OCI-LY7 (cell line): ENCODE results near the gene ABCC9. TPM values are rescaled to one million over a fixed set of nuclear protein-coding genes. Genes with fewer than 3 reads are reported as not detected.

Source experiments
- BruUV-seq: library from RNA; stranded (reverse); fragments of 400-500 nt; replicated peaks from 2 replicates; lab custom pipeline; 2021; lab: Mats Ljungman, UMichigan
- CTCF ChIA-PET: fragments of 300-600 bp; sonication (Branson Sonifier 250); formaldehyde crosslinking; loops from one replicate; lab custom pipeline; 2022; ENCODE audit warnings: antibody characterized with exemption; ENCODE audit not compliant: unreplicated experiment; lab: Charles Lee
- POLR2A ChIA-PET: fragments of 300-600 bp; sonication (Branson Sonifier 250); formaldehyde crosslinking; loops from one replicate; lab custom pipeline; 2022; ENCODE audit warnings: antibody characterized with exemption; lab: Charles Lee
- DNase-seq: peaks from one replicate; pipeline ENCODE4 v3.0.0-alpha.2; 2015; ENCODE audit warnings: low spot score
- H2AFZ ChIP-seq: fragments of 200-600 bp; sonication (generic), shearing (Covaris generic); 2 replicates; pipeline ENCODE4 v1.6.1; 2014; ENCODE audit warnings: mild to moderate bottlenecking, antibody characterized with exemption, low read length, moderate library complexity
- H3K27ac ChIP-seq: fragments of 200-600 bp; sonication (generic); 2 replicates; pipeline ENCODE4 v1.5.1; 2014; ENCODE audit warnings: mixed run types, low read depth, mild to moderate bottlenecking, moderate library complexity, low read length, inconsistent platforms; ENCODE audit not compliant: poor library complexity, severe bottlenecking
- H3K36me3 ChIP-seq: fragments of 200-600 bp; sonication (generic); 2 replicates; pipeline ENCODE4 v1.6.1; 2014; ENCODE audit warnings: mild to moderate bottlenecking, antibody characterized with exemption, low read length, moderate library complexity, mixed read lengths; ENCODE audit not compliant: insufficient read depth
- H3K4me1 ChIP-seq: fragments of 200-600 bp; sonication (generic); 2 replicates; pipeline ENCODE4 v1.5.1; 2014; ENCODE audit warnings: mild to moderate bottlenecking, low read length; ENCODE audit not compliant: insufficient read depth, poor library complexity, severe bottlenecking
- H3K4me2 ChIP-seq: fragments of 200-600 bp; sonication (generic); 2 replicates; pipeline ENCODE4 v1.6.1; 2014; ENCODE audit warnings: mild to moderate bottlenecking, low read length
- H3K4me3 ChIP-seq: fragments of 200-600 bp; sonication (generic); 2 replicates; pipeline ENCODE4 v1.5.1; 2014; ENCODE audit warnings: mild to moderate bottlenecking, low read depth, low read length; ENCODE audit not compliant: poor library complexity, severe bottlenecking
- H3K79me2 ChIP-seq: fragments of 200-600 bp; sonication (generic); 2 replicates; pipeline ENCODE4 v1.6.1; 2016; ENCODE audit warnings: low read depth, mild to moderate bottlenecking, low read length, moderate library complexity, mixed read lengths; ENCODE audit not compliant: insufficient read depth
- H3K9me2 ChIP-seq: fragments of 200-600 bp; sonication (generic); 2 replicates; pipeline ENCODE4 v1.6.1; 2016; ENCODE audit warnings: mild to moderate bottlenecking, low read length, mixed read lengths; ENCODE audit not compliant: insufficient read depth
- H3K9me3 ChIP-seq: fragments of 200-600 bp; sonication (generic); 2 replicates; pipeline ENCODE4 v1.6.1; 2014; ENCODE audit warnings: mild to moderate bottlenecking, mixed run types, low read length, mixed read lengths
- H4K20me1 ChIP-seq: fragments of 200-600 bp; sonication (generic); 2 replicates; pipeline ENCODE4 v1.6.1; 2014; ENCODE audit warnings: mild to moderate bottlenecking, antibody characterized with exemption, low read length, moderate library complexity, mixed read lengths; ENCODE audit not compliant: insufficient read depth
- EZH2phosphoT487 ChIP-seq: fragments of 200-600 bp; sonication (generic); IDR thresholded peaks from 2 replicates; pipeline ENCODE4 v1.6.1; 2018; ENCODE audit warnings: low read depth, borderline replicate concordance, mild to moderate bottlenecking, mixed run types, antibody characterized with exemption, low read length, moderate library complexity, mixed read lengths
- intact Hi-C: fragments of 100-400 bp; cut with micrococcal nuclease; formaldehyde crosslinking; loops from one replicate; pipeline ENCODE4 v1.10.0; 2022; ENCODE audit not compliant: unreplicated experiment
- total RNA-seq, 2 experiments: library from RNA; depleted of rRNA in 1 of 2; stranded (reverse); fragments of >200 nt in 1 of 2; shearing (Covaris generic) in 1 of 2; gene quantifications; 2 replicates each; pipeline ENCODE4 v1.2.3, GENCODE V29; 2014 to 2022
- TF ChIP-seq, protein P1 (sequence below): fragments of 200-600 bp; sonication (generic); conservative IDR thresholded peaks from 2 replicates; pipeline ENCODE4 v1.5.1; 2014; ENCODE audit warnings: mild to moderate bottlenecking, antibody characterized with exemption, low read length, moderate library complexity, mixed read lengths

The ABCC9 gene
- total RNA-seq, 2 experiments from 2014 or later, result not detected

- Histone ChIP-seq H3K9me2 (no peaks in the 10 kb centered on the region), H2AFZ (no peak overlapping the region), H4K20me1 (no peaks in the 10 kb centered on the region), H3K4me3 (no peak overlapping the region), H3K4me2 (no peak overlapping the region), H3K9me3 (no peaks in the 10 kb centered on the region; the same call in 1 of the 2 replicates), H3K4me1 (no peaks in the 10 kb centered on the region), H3K36me3 (no peaks in the 10 kb centered on the region), H3K27ac (no peak overlapping the region), H3K79me2 (no peaks in the 10 kb centered on the region)
- intact Hi-C loops, result no loop called here
- POLR2A ChIA-PET, result no interaction called here
- BruUV-seq, result no TSS peak
- CTCF ChIA-PET, result no interaction called here
- TF ChIP-seq EZH2phosphoT487, result no peak
- TF ChIP-seq, protein P1, sequence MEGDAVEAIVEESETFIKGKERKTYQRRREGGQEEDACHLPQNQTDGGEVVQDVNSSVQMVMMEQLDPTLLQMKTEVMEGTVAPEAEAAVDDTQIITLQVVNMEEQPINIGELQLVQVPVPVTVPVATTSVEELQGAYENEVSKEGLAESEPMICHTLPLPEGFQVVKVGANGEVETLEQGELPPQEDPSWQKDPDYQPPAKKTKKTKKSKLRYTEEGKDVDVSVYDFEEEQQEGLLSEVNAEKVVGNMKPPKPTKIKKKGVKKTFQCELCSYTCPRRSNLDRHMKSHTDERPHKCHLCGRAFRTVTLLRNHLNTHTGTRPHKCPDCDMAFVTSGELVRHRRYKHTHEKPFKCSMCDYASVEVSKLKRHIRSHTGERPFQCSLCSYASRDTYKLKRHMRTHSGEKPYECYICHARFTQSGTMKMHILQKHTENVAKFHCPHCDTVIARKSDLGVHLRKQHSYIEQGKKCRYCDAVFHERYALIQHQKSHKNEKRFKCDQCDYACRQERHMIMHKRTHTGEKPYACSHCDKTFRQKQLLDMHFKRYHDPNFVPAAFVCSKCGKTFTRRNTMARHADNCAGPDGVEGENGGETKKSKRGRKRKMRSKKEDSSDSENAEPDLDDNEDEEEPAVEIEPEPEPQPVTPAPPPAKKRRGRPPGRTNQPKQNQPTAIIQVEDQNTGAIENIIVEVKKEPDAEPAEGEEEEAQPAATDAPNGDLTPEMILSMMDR, result no peak
- DNase-seq, result no peak
Observed at GRCh38 chr12:21945002-21945401, 3.8 kb upstream of the ABCC9 start.

- DNase-seq, result no peak
- Histone ChIP-seq H3K79me2 (no peaks in the 10 kb centered on the region), H3K9me3 (no peaks in the 10 kb centered on the region), H4K20me1 (no peaks in the 10 kb centered on the region), H3K4me3 (no peak overlapping the region), H3K36me3 (no peaks in the 10 kb centered on the region), H3K9me2 (no peaks in the 10 kb centered on the region), H3K4me1 (no peaks in the 10 kb centered on the region), H3K27ac (no peak overlapping the region), H2AFZ (no peak overlapping the region), H3K4me2 (no peak overlapping the region)
- POLR2A ChIA-PET, result no interaction called here
- CTCF ChIA-PET, result no interaction called here
- intact Hi-C loops, result no loop called here
- BruUV-seq, result no TSS peak
- no peak for TF ChIP-seq EZH2phosphoT487
- TF ChIP-seq, protein P1, result no peak
Observed at GRCh38 chr12:21942377-21942703, 1.1 kb upstream of the ABCC9 start.

GRCh38 chr12:21941506-21942376 lies 515 bp upstream of the ABCC9 start:
- no peak for TF ChIP-seq EZH2phosphoT487
- TF ChIP-seq, protein P1, result no peak
- Histone ChIP-seq H3K9me3 (no peaks in the 10 kb centered on the region), H4K20me1 (no peaks in the 10 kb centered on the region), H3K4me3 (no peak overlapping the region), H3K27ac (no peak overlapping the region), H2AFZ (no peak overlapping the region), H3K4me2 (no peak overlapping the region), H3K4me1 (no peaks in the 10 kb centered on the region), H3K36me3 (no peaks in the 10 kb centered on the region), H3K79me2 (no peaks in the 10 kb centered on the region), H3K9me2 (no peaks in the 10 kb centered on the region)
- no peak for DNase-seq
- intact Hi-C loops, result no loop called here
- no TSS peak for BruUV-seq
- POLR2A ChIA-PET, result interaction anchor here (0.6 kb wide), 2 partner anchors 46 to 497 kb away, joined by 3 read pairs; no protein-coding TSS in a partner anchor
- CTCF ChIA-PET, result no interaction called here
